Lower leg skin (tissue), 3 donors: ENCODE measurements around the gene PDGFA.

Source experiments
- CTCF ChIP-seq, 3 donors: fragments of 450-650 bp; IDR thresholded peaks; one replicate each; pipeline ENCODE4 v1.5.1; 2016; ENCODE audit warnings: antibody characterized with exemption in 3 of 3, mild to moderate bottlenecking in 3 of 3, moderate library complexity in 2 of 3
- POLR2A ChIP-seq, 2 donors: fragments of 450-650 bp; IDR thresholded peaks; one replicate each; pipeline ENCODE4 v1.6.1; 2016 to 2017; ENCODE audit warnings: antibody characterized with exemption in 2 of 2, mild to moderate bottlenecking in 1 of 2, moderate library complexity in 1 of 2

GRCh38 chr7:463362-463781, 56.3 kb downstream of the PDGFA start:
- TF ChIP-seq CTCF (IDR thresholded peaks at IDR 0.05) (no peak), POLR2A (IDR thresholded peaks at IDR 0.05) (no peak)
